H1 (cell line): ENCODE data around the gene NR4A2. TPM values are rescaled to one million over a fixed set of nuclear protein-coding genes. Genes with fewer than 3 reads are reported as not detected.

Source experiments
- CTCF ChIA-PET: fragments of 300-600 bp; sonication (Branson Sonifier 250); formaldehyde crosslinking; loops from one replicate; lab custom pipeline; 2021; ENCODE audit not compliant: partially characterized antibody; lab: Charles Lee
- POLR2A ChIA-PET: fragments of 300-600 bp; sonication (Branson Sonifier 250); formaldehyde crosslinking; loops from one replicate; lab custom pipeline; 2021; ENCODE audit warnings: inconsistent platforms; ENCODE audit not compliant: partially characterized antibody; lab: Charles Lee
- DNase-seq, 2 experiments: peaks; one replicate each; pipeline versions ENCODE4 v3.0.0 to v3.0.0-alpha.2; 2010 to 2022; ENCODE audit warnings: low spot score in 2 of 2, low read depth in 1 of 2, mixed read lengths in 1 of 2
- FAIRE-seq: peaks from 2 replicates; lab custom pipeline; 2011; peaks lifted over from hg19 to GRCh38; lab: Jason Lieb, UNC
- H2AFZ ChIP-seq: 2 replicates; pipeline ENCODE4 v1.8.1; 2012; ENCODE audit warnings: low read length, inconsistent platforms
- H2AK5ac ChIP-seq: 2 replicates; pipeline ENCODE4 v1.6.1; 2013; ENCODE audit warnings: low read depth, low read length
- H2BK120ac ChIP-seq: replicated peaks from 2 replicates; pipeline ENCODE3; 2013; ENCODE audit warnings: low read depth, low read length, inconsistent platforms
- H2BK12ac ChIP-seq: 2 replicates; pipeline ENCODE4 v1.6.1; 2013; ENCODE audit warnings: low read depth, low read length
- H2BK15ac ChIP-seq: 2 replicates; pipeline ENCODE4 v1.6.1; 2013; ENCODE audit warnings: low read length
- H2BK20ac ChIP-seq: 2 replicates; pipeline ENCODE4 v1.6.1; 2013; ENCODE audit warnings: low read length
- H2BK5ac ChIP-seq: 2 replicates; pipeline ENCODE4 v1.6.1; 2013; ENCODE audit warnings: low read depth, low read length
- H3K14ac ChIP-seq: 2 replicates; pipeline ENCODE4 v1.6.1; 2013; ENCODE audit warnings: inconsistent platforms; ENCODE audit not compliant: insufficient read length
- H3K18ac ChIP-seq: 2 replicates; pipeline ENCODE4 v1.6.1; 2013; ENCODE audit warnings: low read length; ENCODE audit errors: extremely low read depth
- H3K23ac ChIP-seq: 2 replicates; pipeline ENCODE4 v1.6.1; 2013; ENCODE audit warnings: inconsistent platforms; ENCODE audit not compliant: insufficient read length
- H3K23me2 ChIP-seq: 2 replicates; pipeline ENCODE4 v1.6.1; 2013; ENCODE audit warnings: low read depth, low read length
- H3K27ac ChIP-seq: 2 replicates; pipeline ENCODE4 v1.6.1; 2011; ENCODE audit warnings: low read depth, low read length, inconsistent platforms
- H3K27me3 ChIP-seq, 4 experiments: replicated peaks in 1 of 4; 1 replicate in 1 of 4; 2 replicates in 3 of 4; pipeline versions ENCODE4 v1.6.1 to v1.8.1; 2011 to 2013; ENCODE audit warnings: low read length in 3 of 4, mild to moderate bottlenecking in 3 of 4, inconsistent platforms in 2 of 4, mixed read lengths in 2 of 4, moderate library complexity in 1 of 4; ENCODE audit not compliant: control insufficient read depth in 3 of 4, insufficient read depth in 3 of 4; ENCODE audit errors: extremely low read depth in 1 of 4
- H3K36me3 ChIP-seq, 4 experiments: 2 replicates each; pipeline versions ENCODE4 v1.6.1 to v1.8.1; 2011 to 2013; ENCODE audit warnings: mild to moderate bottlenecking in 4 of 4, low read length in 3 of 4, moderate library complexity in 2 of 4, control low read depth in 1 of 4, inconsistent platforms in 1 of 4; ENCODE audit not compliant: insufficient read depth in 4 of 4, control insufficient read depth in 2 of 4
- H3K4ac ChIP-seq: replicated peaks from 2 replicates; pipeline ENCODE3; 2013; ENCODE audit warnings: low read length, low read depth, mixed read lengths, inconsistent platforms; ENCODE audit not compliant: insufficient read length
- H3K4me1 ChIP-seq, 4 experiments: replicated peaks in 1 of 4; 1 replicate in 1 of 4; 2 replicates in 3 of 4; pipeline versions ENCODE4 v1.6.1 to v1.8.1; 2011 to 2013; ENCODE audit warnings: low read length in 3 of 4, inconsistent platforms in 2 of 4, mixed read lengths in 1 of 4; ENCODE audit not compliant: insufficient read depth in 4 of 4, control insufficient read depth in 3 of 4
- H3K4me2 ChIP-seq, 2 experiments: 2 replicates each; pipeline versions ENCODE4 v1.6.1 to v1.8.1; 2011 to 2013; ENCODE audit warnings: low read depth in 2 of 2, low read length in 2 of 2, control low read depth in 1 of 2, inconsistent platforms in 1 of 2, mild to moderate bottlenecking in 1 of 2; ENCODE audit not compliant: insufficient read depth in 1 of 2
- H3K4me3 ChIP-seq, 4 experiments: fragments of 200-600, 300-600 bp in 1 of 4; sonication (generic), shearing (Covaris generic), sonication (Bioruptor Twin) in 1 of 4; 2 replicates each; pipeline versions ENCODE4 v1.5.1 to v1.8.1; 2011 to 2016; ENCODE audit warnings: low read length in 4 of 4, low read depth in 3 of 4, control low read depth in 2 of 4, inconsistent platforms in 2 of 4, mild to moderate bottlenecking in 2 of 4, mixed read lengths in 1 of 4, moderate library complexity in 1 of 4; ENCODE audit not compliant: insufficient read depth in 2 of 4; ENCODE audit errors: extremely low read depth in 1 of 4
- H3K56ac ChIP-seq: replicated peaks from 2 replicates; pipeline ENCODE3; 2013; ENCODE audit warnings: low read depth, mild to moderate bottlenecking, mixed read lengths, low read length, inconsistent platforms; ENCODE audit not compliant: insufficient read length
- H3K79me1 ChIP-seq: 2 replicates; pipeline ENCODE4 v1.6.1; 2013; ENCODE audit warnings: low read depth, low read length, control low read depth
- H3K79me2 ChIP-seq, 2 experiments: 2 replicates each; pipeline versions ENCODE4 v1.6.1 to v1.8.1; 2012 to 2013; ENCODE audit warnings: low read length in 2 of 2, mild to moderate bottlenecking in 2 of 2, inconsistent platforms in 1 of 2; ENCODE audit not compliant: insufficient read depth in 2 of 2, control insufficient read depth in 1 of 2
- H3K9ac ChIP-seq, 4 experiments: replicated peaks in 1 of 4; 1 replicate in 1 of 4; 2 replicates in 3 of 4; pipeline versions ENCODE4 v1.6.1 to v1.8.1; 2011 to 2013; ENCODE audit warnings: low read depth in 3 of 4, low read length in 3 of 4, control low read depth in 2 of 4, mild to moderate bottlenecking in 2 of 4, moderate library complexity in 2 of 4, inconsistent platforms in 1 of 4; ENCODE audit errors: extremely low read depth in 1 of 4
- H3K9me3 ChIP-seq, 2 experiments: 2 replicates each; pipeline versions ENCODE4 v1.6.1 to v1.8.1; 2012 to 2013; ENCODE audit warnings: mild to moderate bottlenecking in 2 of 2, moderate library complexity in 2 of 2, control low read depth in 1 of 2, inconsistent platforms in 1 of 2, low read depth in 1 of 2, low read length in 1 of 2, mixed read lengths in 1 of 2; ENCODE audit not compliant: insufficient read depth in 2 of 2
- H4K20me1 ChIP-seq, 2 experiments: replicated peaks in 1 of 2; 2 replicates each; pipeline versions ENCODE3 to v1.8.1; 2011 to 2013; ENCODE audit warnings: inconsistent platforms in 2 of 2, low read length in 2 of 2, mild to moderate bottlenecking in 1 of 2; ENCODE audit not compliant: insufficient read depth in 2 of 2, control insufficient read depth in 1 of 2
- H4K5ac ChIP-seq: 2 replicates; pipeline ENCODE4 v1.6.1; 2013; ENCODE audit warnings: low read length, low read depth, mixed read lengths, inconsistent platforms; ENCODE audit not compliant: insufficient read length
- H4K8ac ChIP-seq: 2 replicates; pipeline ENCODE4 v1.8.0; 2013; ENCODE audit warnings: mild to moderate bottlenecking, moderate library complexity, low read length, inconsistent platforms; ENCODE audit not compliant: insufficient read depth; ENCODE audit errors: extremely low read depth
- H4K91ac ChIP-seq: replicated peaks from 2 replicates; pipeline ENCODE3; 2013; ENCODE audit warnings: low read length, mixed read lengths, inconsistent platforms; ENCODE audit not compliant: insufficient read length
- EP300 ChIP-seq, 2 experiments: IDR thresholded peaks; 1 replicate in 1 of 2; 2 replicates in 1 of 2; pipeline ENCODE4 v1.6.1; 2011 to 2012; ENCODE audit warnings: low read depth in 2 of 2, low read length in 2 of 2, mild to moderate bottlenecking in 2 of 2, borderline replicate concordance in 1 of 2, inconsistent platforms in 1 of 2, moderate library complexity in 1 of 2
- MAFK ChIP-seq: IDR thresholded peaks from 2 replicates; pipeline ENCODE4 v1.6.1; 2012; ENCODE audit warnings: low read depth, mild to moderate bottlenecking, improper control_type of control experiment, low read length
- SP2 ChIP-seq: IDR thresholded peaks from 2 replicates; pipeline ENCODE4 v1.6.1; 2012; ENCODE audit warnings: mild to moderate bottlenecking, low read length, inconsistent platforms
- SRF ChIP-seq: IDR thresholded peaks from 2 replicates; pipeline ENCODE4 v1.6.1; 2011; ENCODE audit warnings: mild to moderate bottlenecking, low read depth, low read length, moderate library complexity
- WGBS, 2 experiments: shearing (Covaris generic) in 1 of 2; methylation state at CpG; one replicate each; pipeline versions ENCODE4 v1.1.6 to v1.1.7; 2013 to 2015; ENCODE audit warnings: low lambda C conversion rate in 2 of 2, mixed read lengths in 2 of 2, inconsistent platforms in 1 of 2, low coverage in 1 of 2, missing lambda C conversion rate in 1 of 2; ENCODE audit not compliant: insufficient replicate concordance in 2 of 2, insufficient coverage in 1 of 2, insufficient read length in 1 of 2; ENCODE audit errors: extremely low coverage in 1 of 2, missing lambda C conversion rate in 1 of 2; 5-methylcytosine and 5-hydroxymethylcytosine counted together
- polyA plus RNA-seq, 7 experiments: library from polyadenylated mRNA; depleted of rRNA in 3 of 7; stranded (reverse) in 5 of 7; unstranded in 2 of 7; fragments of >200 nt in 5 of 7; fragments of 200-250 nt in 2 of 7; gene quantifications; 1 replicate in 5 of 7; 2 replicates in 1 of 7; 4 replicates in 1 of 7; pipeline versions ENCODE4 v1.2.1 to v1.2.3, GENCODE V29; 2011 to 2013; ENCODE audit warnings: missing spikeins in 2 of 7, mixed read lengths in 2 of 7
- total RNA-seq: library from RNA; stranded (reverse); fragmentation: NEBNext Ultra II Directional; extraction: Animal tissue kit (Norgen Biotek cat#: 25700); gene quantifications from 2 replicates; pipeline ENCODE4 v1.2.1, GENCODE V29; 2021

NR4A2 gene
- total and polyA plus RNA-seq, 2 of the 8 experiments (the other 6 are each of a cell fraction or from before 2014, with no cell fraction given) = 0.15 to 1.7 TPM

GRCh38 chr2:156311976-156312375 lies 20.5 kb downstream of the NR4A2 start:
- ChIA-PET CTCF (no interaction called here), POLR2A (interaction anchor here (0.5 kb wide), 1 partner anchor 335 kb away, joined by 3 read pairs; no protein-coding TSS in a partner anchor)
- Histone ChIP-seq H2BK5ac (no peak overlapping the region), H2AK5ac (no peak overlapping the region), H3K4me3 (no peak overlapping the region), H4K91ac (no peak overlapping the region), H3K79me1 (no peaks in the 10 kb centered on the region), H3K14ac (no peak overlapping the region), H3K4me1 (no peaks in the 10 kb centered on the region), H2BK20ac (no peak overlapping the region), H4K5ac (no peak overlapping the region), H3K23ac (no peak overlapping the region), H4K20me1 (no peaks in the 10 kb centered on the region), H3K9ac (no peak overlapping the region), H3K27me3 (no peaks in the 10 kb centered on the region), H3K27ac (no peak overlapping the region), H3K36me3 (no peaks in the 10 kb centered on the region), H2BK15ac (no peak overlapping the region), H2AFZ (no peak overlapping the region), H2BK12ac (no peak overlapping the region), H3K4me2 (no peak overlapping the region), H3K79me2 (no peaks in the 10 kb centered on the region), H4K8ac (no peak overlapping the region), H3K23me2 (no peaks in the 10 kb centered on the region), H3K18ac (no peak overlapping the region), H2BK120ac (no peak overlapping the region), H3K56ac (no peak overlapping the region), H3K9me3 (no peaks in the 10 kb centered on the region), H3K4ac (no peak overlapping the region)
- WGBS, 2 experiments = 73% methylated on average over 2 of the region's 2 CpGs; no CpG with 5 or more reads in 1 of the 2 experiments
- DNase-seq (no peak), FAIRE-seq (no peak)
- TF ChIP-seq MAFK = no peak
- TF ChIP-seq SRF = no peak
- no peak for TF ChIP-seq SP2
- TF ChIP-seq EP300 (IDR thresholded peaks at IDR 0.05; ENCODE audit: borderline replicate concordance in 1 of 2, low read depth in 2 of 2, low read length in 2 of 2) = no peak
